NAMALWA (cell line): ENCODE measurements around the gene BIN1.

Experiments
- DNase-seq: peaks from one replicate; pipeline ENCODE4 v3.0.0-alpha.2; 2015; ENCODE audit warnings: low spot score

BIN1 gene

GRCh38 chr2:127090281-127091120, 16.5 kb downstream of the BIN1 start:
- no peak for DNase-seq

- DNase-seq: no peak
These were observed 17.3 kb downstream of the BIN1 start for GRCh38 chr2:127089478-127090235.

GRCh38 chr2:127088706-127089105, 18.2 kb downstream of the BIN1 start:
- no peak for DNase-seq

GRCh38 chr2:127087791-127088495, 19.0 kb downstream of the BIN1 start:
- no peak for DNase-seq

GRCh38 chr2:127086990-127087790, 19.8 kb downstream of the BIN1 start:
- DNase-seq: peak; percentile 43

- DNase-seq: no peak
These were observed 21.7 kb downstream of the BIN1 start for GRCh38 chr2:127085317-127085681.

- no peak for DNase-seq
These were observed 22.2 kb downstream of the BIN1 start for GRCh38 chr2:127084611-127085316.

GRCh38 chr2:127083819-127084503, 23.0 kb downstream of the BIN1 start:
- no peak for DNase-seq

- DNase-seq: no peak
These were observed 24.0 kb downstream of the BIN1 start for GRCh38 chr2:127082974-127083373.

GRCh38 chr2:127081826-127082633, 24.9 kb downstream of the BIN1 start:
- DNase-seq: peak; percentile 32

- no peak for DNase-seq
These were observed 25.8 kb downstream of the BIN1 start for GRCh38 chr2:127080938-127081755.

- DNase-seq: no peak
These were observed 26.6 kb downstream of the BIN1 start for GRCh38 chr2:127080226-127080937.

GRCh38 chr2:127079358-127079920, 27.5 kb downstream of the BIN1 start:
- DNase-seq: no peak

- no peak for DNase-seq
These were observed 28.2 kb downstream of the BIN1 start for GRCh38 chr2:127078666-127079270.

GRCh38 chr2:127078028-127078427, 28.9 kb downstream of the BIN1 start:
- DNase-seq: no peak

- no peak for DNase-seq
These were observed 30.0 kb downstream of the BIN1 start for GRCh38 chr2:127076924-127077323.

- no peak for DNase-seq
These were observed 30.7 kb downstream of the BIN1 start for GRCh38 chr2:127076290-127076689.
